ENCODE measurements around the gene CSTF2T.
"Not testable (repeated sequence)": the region's sequence is repeated elsewhere in the genome, so short reads cannot be mapped to it uniquely, and the experiment has no call there.

The CSTF2T gene

DNA sequence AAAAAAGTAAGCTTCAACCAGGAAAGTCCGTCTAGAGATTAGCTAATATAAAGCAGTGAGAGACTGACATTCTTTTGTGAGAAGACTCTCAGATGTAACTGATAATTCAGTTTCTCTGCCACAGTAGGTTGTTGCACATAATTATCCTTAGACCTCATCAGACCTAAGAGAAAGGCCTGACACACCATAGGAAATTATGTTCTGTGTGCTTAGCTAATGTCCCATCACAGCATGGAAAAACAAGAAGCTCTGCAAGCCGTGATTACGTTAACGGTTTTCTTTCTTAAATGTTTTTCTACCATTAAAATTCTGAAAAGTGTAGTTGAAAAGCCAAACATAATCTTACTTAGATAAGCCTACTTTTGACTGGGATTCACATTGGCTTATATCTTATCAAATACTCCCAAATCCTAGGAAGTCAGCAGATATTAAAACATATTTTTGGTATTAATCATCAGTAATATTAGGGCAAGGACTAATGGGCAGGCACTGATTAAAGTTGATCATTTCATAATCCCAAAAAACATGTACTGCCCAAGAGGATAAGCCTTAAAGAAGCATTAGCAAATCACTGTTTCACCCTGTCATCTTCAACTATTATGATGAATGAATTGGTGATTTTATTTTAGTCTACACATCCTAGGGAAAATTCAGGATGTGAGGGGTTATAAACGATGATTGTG is 5.2 kb downstream of the CSTF2T start:
- no peak for DNase-seq

DNA sequence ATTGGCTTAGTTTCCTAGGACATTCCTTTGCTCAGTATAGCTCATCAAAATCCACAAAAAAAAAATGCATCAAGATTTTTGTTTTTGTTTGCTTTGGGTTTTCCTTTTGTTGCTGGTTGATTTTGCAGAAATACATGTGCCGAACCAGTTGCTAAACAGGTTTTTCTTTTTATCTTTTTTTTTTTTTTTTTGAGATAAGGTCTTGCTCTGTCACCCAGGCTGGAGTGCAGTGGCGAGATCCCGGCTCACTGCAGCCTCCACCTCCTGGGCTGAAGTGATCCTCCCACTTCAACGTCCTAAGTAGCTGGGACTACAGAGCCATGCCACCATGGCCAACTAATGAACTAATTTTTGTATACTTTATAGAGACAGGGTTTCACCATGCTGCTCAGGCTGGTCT is 8.3 kb downstream of the CSTF2T start:
- DNase-seq, result no peak

GRCh38 chr10:51689536-51689935 is 9.9 kb downstream of the CSTF2T start:
- DNase-seq, result no peak

DNA sequence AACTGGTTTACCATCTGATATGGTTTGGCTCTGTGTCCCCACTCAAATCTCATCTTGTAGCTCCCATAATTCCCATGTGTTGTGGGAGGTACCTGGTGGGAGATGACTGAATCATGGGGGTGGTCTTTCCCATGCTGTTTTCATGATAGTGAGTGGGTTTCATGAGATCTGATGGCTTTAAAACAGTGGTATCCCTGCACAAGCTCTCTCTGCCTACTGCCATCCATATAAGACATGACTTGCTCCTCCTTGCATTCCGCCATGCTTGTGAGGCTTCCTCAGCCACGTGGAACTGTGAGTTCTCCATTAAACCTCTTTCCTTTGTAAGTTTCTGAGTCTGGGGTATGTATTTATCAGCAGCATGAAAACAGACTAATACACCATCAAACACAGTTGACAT is 10.6 kb downstream of the CSTF2T start:
- DNase-seq, result not testable (repeated sequence)

- no peak for DNase-seq
These were observed 12.1 kb downstream of the CSTF2T start for GRCh38 chr10:51687296-51687695.

- DNase-seq, result no peak
These were observed 13.6 kb downstream of the CSTF2T start for GRCh38 chr10:51685768-51686167.

DNA sequence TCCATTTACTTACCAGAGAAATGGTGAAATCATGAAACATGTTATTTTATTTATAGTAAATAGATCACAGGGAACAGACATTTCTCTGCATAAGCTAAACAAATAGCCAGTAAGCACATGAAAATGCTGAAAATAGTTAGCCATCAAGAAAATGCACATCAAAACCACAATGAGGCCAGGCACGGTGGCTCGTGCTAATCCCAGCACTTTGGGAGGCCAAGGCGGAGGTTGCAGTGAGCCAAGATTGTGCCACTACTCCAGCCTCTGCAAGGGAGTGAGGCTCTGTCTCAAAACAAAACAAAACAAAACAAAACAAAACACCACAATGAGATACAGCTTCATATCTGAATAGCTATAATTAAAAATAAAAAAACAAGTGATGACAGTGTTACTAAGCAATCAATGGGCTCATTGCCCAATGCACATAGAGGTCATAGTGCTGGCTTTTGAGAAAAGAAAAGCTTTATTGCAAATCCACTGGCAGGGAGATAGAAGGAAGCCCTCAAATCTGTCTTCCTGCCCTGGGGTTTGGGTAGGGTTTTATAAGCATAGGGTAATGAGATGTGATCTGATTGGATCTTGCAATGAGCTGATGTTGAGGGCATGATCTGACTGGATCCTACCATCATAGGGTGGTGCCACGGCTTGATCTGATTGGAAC is 16.2 kb downstream of the CSTF2T start:
- no peak for DNase-seq

DNA sequence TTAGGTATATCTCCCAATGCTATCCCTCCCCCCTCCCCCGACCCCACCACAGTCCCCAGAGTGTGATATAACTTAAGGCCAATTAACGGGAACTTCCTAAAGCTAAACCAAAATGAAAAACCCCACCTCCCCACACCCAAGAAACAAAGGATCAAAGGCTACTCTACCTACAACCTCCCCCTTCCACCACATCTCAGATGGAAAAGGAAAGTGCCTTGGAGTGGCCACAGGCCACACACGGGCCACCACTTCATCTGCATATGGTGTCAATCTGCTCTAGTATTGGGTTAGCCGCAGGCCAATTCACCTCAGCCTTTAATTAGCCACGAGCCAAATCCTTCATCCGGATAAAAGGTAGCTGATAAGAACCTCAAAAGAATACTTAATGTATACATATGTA is 19.6 kb downstream of the CSTF2T start:
- DNase-seq, result no peak

DNA sequence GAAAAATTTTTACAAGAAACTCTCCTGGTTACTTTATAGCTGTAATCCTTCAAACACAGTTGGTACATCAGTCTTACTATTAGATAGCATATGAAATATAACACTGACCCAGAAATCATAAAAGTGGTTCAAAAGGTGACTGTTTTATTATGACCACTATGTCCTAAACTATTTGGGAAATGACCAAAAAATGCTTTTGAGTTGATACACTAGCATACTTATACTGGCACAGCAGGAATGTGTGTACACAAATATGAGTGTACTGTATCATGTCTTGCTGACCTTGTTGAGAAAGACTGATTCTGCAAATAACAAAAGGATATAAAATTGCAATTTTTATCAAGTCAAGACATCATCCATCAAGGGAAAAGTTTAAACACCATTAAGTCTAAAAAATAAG is 24.3 kb downstream of the CSTF2T start:
- no peak for DNase-seq

DNA sequence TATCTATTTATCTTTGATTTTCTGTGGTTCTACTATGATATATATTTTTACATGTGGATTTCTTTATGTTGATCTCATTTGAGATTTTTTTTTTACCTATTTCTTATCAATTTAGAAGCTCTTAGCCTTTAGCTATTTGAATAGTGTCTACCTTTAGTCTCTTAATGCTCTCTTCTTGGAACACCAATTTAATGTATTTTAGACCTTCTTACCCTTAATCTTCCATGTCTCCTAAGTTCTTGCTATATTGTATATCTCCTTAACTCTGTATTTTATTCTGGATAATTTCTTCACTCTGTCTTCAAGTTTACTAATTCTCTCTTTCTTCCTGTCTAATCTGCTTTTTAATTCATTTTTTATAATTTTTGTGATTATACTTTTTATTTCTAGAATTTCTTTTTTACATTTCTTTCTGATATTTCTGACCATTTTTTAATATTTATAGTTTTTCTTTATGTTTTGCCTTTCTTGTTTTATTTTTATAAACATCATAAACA is 27.3 kb downstream of the CSTF2T start:
- no peak for DNase-seq

- no peak for DNase-seq
These were observed 30.4 kb downstream of the CSTF2T start for GRCh38 chr10:51669041-51669440.

GRCh38 chr10:51668336-51668689 is 31.1 kb downstream of the CSTF2T start:
- DNase-seq, result no peak

- DNase-seq, result no peak
These were observed 31.6 kb downstream of the CSTF2T start for GRCh38 chr10:51667678-51668335.

- DNase-seq, result no peak
These were observed 32.9 kb downstream of the CSTF2T start for GRCh38 chr10:51666456-51666855.

DNA sequence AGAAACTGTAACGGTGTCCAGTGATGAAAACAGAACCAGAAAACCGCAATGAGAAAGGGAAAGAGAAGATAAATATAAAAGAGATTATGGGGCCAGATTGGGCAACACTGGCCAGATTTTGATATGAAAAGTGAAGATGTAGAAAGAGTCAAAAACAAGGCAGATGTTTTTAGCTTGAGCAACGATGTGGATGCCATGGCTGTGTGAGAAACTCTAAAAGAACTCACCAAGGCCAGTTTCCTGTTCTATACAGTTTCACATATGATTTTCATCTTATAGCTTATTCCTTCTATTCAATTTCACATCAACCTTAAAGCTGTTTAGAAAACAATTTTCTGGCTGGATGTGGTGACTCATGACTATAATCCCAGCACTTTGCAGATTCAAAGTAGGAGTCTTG is 36.3 kb downstream of the CSTF2T start:
- no peak for DNase-seq

DNA sequence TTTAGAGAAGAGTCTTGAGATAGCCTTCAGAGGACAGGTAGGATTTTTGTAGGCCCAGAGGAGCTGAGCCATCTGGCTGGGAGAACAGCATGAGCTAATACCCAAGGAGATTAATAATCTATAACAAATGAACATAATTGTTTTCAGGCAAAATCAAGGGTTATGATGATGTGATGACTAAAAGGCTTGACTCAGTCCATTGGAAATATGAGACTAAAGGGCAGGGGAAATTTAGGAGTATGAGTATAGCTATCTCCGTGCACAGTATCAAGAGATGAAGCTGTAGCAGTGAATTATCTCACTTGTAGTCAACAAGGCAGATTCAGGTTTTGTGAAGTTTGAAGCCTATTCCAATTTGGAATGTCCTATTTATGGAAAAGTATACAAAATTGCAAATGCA is 40.1 kb downstream of the CSTF2T start:
- no peak for DNase-seq

- no peak for DNase-seq
These were observed 41.4 kb downstream of the CSTF2T start for GRCh38 chr10:51658000-51658399.

- no peak for DNase-seq
These were observed 42.9 kb downstream of the CSTF2T start for GRCh38 chr10:51656503-51656902.

- no peak for DNase-seq
These were observed 44.5 kb downstream of the CSTF2T start for GRCh38 chr10:51654918-51655317.

DNA sequence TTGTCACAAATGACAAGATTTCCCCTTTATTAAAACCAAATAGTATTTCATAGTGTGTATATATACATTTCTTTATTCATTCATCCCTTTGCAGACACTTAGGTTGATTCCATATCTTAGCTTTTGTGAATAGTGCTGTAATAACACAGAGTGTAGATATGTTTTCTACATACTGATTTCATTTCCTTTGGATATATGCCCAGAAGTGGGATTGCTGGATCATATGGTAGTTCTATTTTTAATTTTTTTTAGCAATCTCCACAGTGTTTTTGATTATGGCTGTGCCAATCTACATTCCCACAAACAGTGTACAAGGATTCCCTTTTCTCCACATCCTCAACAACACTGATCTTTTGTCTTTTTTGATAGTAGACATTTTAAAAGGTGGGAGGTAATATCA is 46.4 kb downstream of the CSTF2T start:
- no peak for DNase-seq

DNA sequence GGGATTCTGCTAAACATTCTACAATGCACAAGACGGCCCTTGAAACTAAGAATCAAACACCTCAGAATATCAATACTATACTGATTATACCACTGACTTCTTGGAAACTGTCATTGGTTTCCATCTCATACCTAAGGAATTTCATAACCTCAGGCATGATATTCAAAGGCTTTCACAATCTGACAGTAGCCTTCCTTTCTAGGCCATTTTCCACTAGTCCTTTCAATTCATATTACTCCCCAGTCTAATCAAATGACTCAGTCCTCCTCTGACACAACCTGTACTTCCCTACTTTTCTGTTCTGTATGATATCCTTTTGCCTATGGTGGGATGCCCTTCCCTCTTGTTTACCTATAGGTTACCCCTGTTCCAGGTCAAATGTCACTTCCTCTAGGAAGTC is 48.3 kb downstream of the CSTF2T start:
- DNase-seq, result no peak

DNA sequence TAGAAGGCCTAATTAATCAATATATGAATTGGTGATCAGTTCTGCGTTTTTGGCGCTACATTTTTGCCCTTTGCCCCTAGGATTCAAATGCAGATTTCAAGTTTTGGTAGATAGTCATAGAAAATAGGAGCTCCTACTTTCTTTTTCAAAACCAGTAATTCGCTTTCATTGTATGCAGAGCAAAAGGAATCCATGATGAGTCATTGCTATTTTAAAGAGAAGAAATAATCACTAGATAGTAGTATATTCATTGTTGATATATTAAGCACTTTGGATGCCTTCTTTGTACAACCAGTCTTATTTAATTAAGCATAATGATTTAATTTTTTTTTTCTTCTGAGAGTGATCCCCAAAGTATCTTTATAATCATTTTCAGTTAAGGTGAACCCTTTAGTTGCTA is 50.3 kb downstream of the CSTF2T start:
- DNase-seq, result no peak
